GM23248 (cell line): ENCODE results near the gene HNRNPR. TPM values are rescaled to one million over a fixed set of nuclear protein-coding genes. Genes with fewer than 3 reads are reported as not detected.
A peak's percentile ranks its signal among the peaks of the same experiment; 100 is the strongest.
"Not testable (repeated sequence)": the region's sequence is repeated elsewhere in the genome, so short reads cannot be mapped to it uniquely, and the experiment has no call there.

Experiments
- DNase-seq: peaks from one replicate; pipeline ENCODE4 v3.0.0-alpha.2; 2015
- H2AFZ ChIP-seq: fragments of 200-600 bp; sonication (generic); 2 replicates; pipeline ENCODE4 v1.6.1; 2016; ENCODE audit warnings: antibody characterized with exemption
- H3F3A ChIP-seq: fragments of 200-600 bp; sonication (generic); 2 replicates; pipeline ENCODE4 v1.6.1; 2016; ENCODE audit warnings: mild to moderate bottlenecking, antibody characterized with exemption, mixed run types; ENCODE audit not compliant: insufficient read depth
- H3K27ac ChIP-seq: fragments of 200-600 bp; sonication (generic); 2 replicates; pipeline ENCODE4 v1.5.1; 2016; ENCODE audit warnings: mild to moderate bottlenecking
- H3K27me3 ChIP-seq: fragments of 200-600 bp; sonication (generic); replicated peaks from 2 replicates; pipeline ENCODE4 v1.6.1; 2016; ENCODE audit warnings: mild to moderate bottlenecking; ENCODE audit not compliant: insufficient read depth
- H3K36me3 ChIP-seq: fragments of 200-600 bp; sonication (generic); 2 replicates; pipeline ENCODE4 v1.6.1; 2016; ENCODE audit warnings: low read depth, mild to moderate bottlenecking
- H3K4me1 ChIP-seq: fragments of 200-600 bp; sonication (generic); 2 replicates; pipeline ENCODE4 v1.6.1; 2016; ENCODE audit warnings: mild to moderate bottlenecking; ENCODE audit not compliant: insufficient read depth
- H3K4me2 ChIP-seq: fragments of 200-600 bp; sonication (generic); one replicate; pipeline ENCODE4 v1.6.1; 2016; ENCODE audit warnings: mild to moderate bottlenecking; ENCODE audit not compliant: unreplicated experiment
- H3K4me3 ChIP-seq: fragments of 200-600 bp; sonication (generic); 2 replicates; pipeline ENCODE4 v1.5.1; 2016; ENCODE audit warnings: mild to moderate bottlenecking
- H3K79me2 ChIP-seq: fragments of 200-600 bp; sonication (generic); 2 replicates; pipeline ENCODE4 v1.6.1; 2016; ENCODE audit warnings: mild to moderate bottlenecking; ENCODE audit not compliant: insufficient read depth
- H3K9ac ChIP-seq: fragments of 200-600 bp; sonication (generic); 2 replicates; pipeline ENCODE4 v1.6.1; 2016; ENCODE audit warnings: mild to moderate bottlenecking
- H3K9me2 ChIP-seq: fragments of 200-600 bp; sonication (generic); 2 replicates; pipeline ENCODE4 v1.6.1; 2016; ENCODE audit warnings: mixed run types, mild to moderate bottlenecking, moderate library complexity; ENCODE audit not compliant: insufficient read depth
- H3K9me3 ChIP-seq: fragments of 200-600 bp; sonication (generic); one replicate; pipeline ENCODE4 v1.6.1; 2017; ENCODE audit warnings: low read depth
- H4K20me1 ChIP-seq: fragments of 200-600 bp; sonication (generic); 2 replicates; pipeline ENCODE4 v1.6.0; 2016; ENCODE audit not compliant: insufficient read depth
- EZH2 ChIP-seq: fragments of 200-600 bp; sonication (generic); IDR thresholded peaks from 2 replicates; pipeline ENCODE4 v1.6.1; 2018; ENCODE audit warnings: antibody characterized with exemption, mild to moderate bottlenecking; ENCODE audit not compliant: insufficient read depth, poor library complexity, severe bottlenecking
- EZH2phosphoT487 ChIP-seq: fragments of 200-600 bp; sonication (generic); IDR thresholded peaks from 2 replicates; pipeline ENCODE4 v1.6.1; 2018; ENCODE audit warnings: antibody characterized with exemption, moderate library complexity, mild to moderate bottlenecking, low read depth; ENCODE audit not compliant: insufficient read depth
- WGBS, 2 experiments: methylation state at CpG; one replicate each; pipeline ENCODE4 v1.1.6; 2015 to 2017; ENCODE audit warnings: low lambda C conversion rate in 2 of 2, low coverage in 1 of 2; ENCODE audit errors: missing lambda C conversion rate in 2 of 2; 5-methylcytosine and 5-hydroxymethylcytosine counted together
- in situ Hi-C: fragments of 300-500 bp; cut with MboI; formaldehyde crosslinking; loops from 2 replicates; pipeline ENCODE4 v1.15.0; 2020
- polyA plus RNA-seq: library from polyadenylated mRNA; unstranded; fragments of >200 nt; fragmentation: Nextera tagmentation; extraction: Ambion mirVana; gene quantifications from 2 replicates; pipeline ENCODE4 v1.2.1, GENCODE V29; 2016
- total RNA-seq: library from RNA; depleted of rRNA; stranded (reverse); fragments of >200 nt; shearing (Covaris generic); gene quantifications from 2 replicates; pipeline ENCODE4 v1.2.3, GENCODE V29; 2014

The HNRNPR gene
- total and polyA plus RNA-seq, 2 experiments from 2014 or later: 77.5 to 124 TPM

- H3K4me1 ChIP-seq: peaks cover 52% of the 10 kb centered on the region
- H3K27ac ChIP-seq: peak overlapping the region; percentile 32
- WGBS, 2 experiments: 35 to 41% methylated on average over 2 of the region's 2 CpGs
- TF ChIP-seq EZH2: no peak
- no peak for TF ChIP-seq EZH2phosphoT487
- H3K9ac ChIP-seq: no peak overlapping the region
- no peaks in the 10 kb centered on the region for H3K27me3 ChIP-seq
- no peak overlapping the region for H2AFZ ChIP-seq
- peaks cover 48% of the 10 kb centered on the region for H4K20me1 ChIP-seq
- H3K4me2 ChIP-seq: peak overlapping the region; percentile 97
- no peak overlapping the region for H3K4me3 ChIP-seq
- peaks cover 48% of the 10 kb centered on the region for H3F3A ChIP-seq
- H3K36me3 ChIP-seq: peaks cover 43% of the 10 kb centered on the region
- in situ Hi-C loops: no loop called here
- no peaks in the 10 kb centered on the region for H3K9me3 ChIP-seq
- H3K9me2 ChIP-seq: no peaks in the 10 kb centered on the region
- peak; percentile 37 for DNase-seq
- H3K79me2 ChIP-seq: peaks cover 100% of the 10 kb centered on the region
Measured at GRCh38 chr1:23337869-23338268, 6.2 kb downstream of the HNRNPR start.

- peaks cover 30% of the 10 kb centered on the region for H3F3A ChIP-seq
- TF ChIP-seq EZH2phosphoT487 (no peak), EZH2 (no peak)
- H3K4me2 ChIP-seq: no peak overlapping the region
- no peak overlapping the region for H2AFZ ChIP-seq
- H3K79me2 ChIP-seq: peaks cover 100% of the 10 kb centered on the region
- peaks cover 77% of the 10 kb centered on the region for H3K36me3 ChIP-seq
- H3K9me3 ChIP-seq: no peaks in the 10 kb centered on the region
- in situ Hi-C loops: no loop called here
- WGBS, 2 experiments: 96 to 98% methylated on average over 8 of the region's 8 CpGs
- DNase-seq: no peak
- no peak overlapping the region for H3K27ac ChIP-seq
- H3K9me2 ChIP-seq: no peaks in the 10 kb centered on the region
- H3K4me1 ChIP-seq: no peaks in the 10 kb centered on the region; the same call in 1 of the 2 replicates
- H3K4me3 ChIP-seq: no peak overlapping the region
- no peak overlapping the region for H3K9ac ChIP-seq
- no peaks in the 10 kb centered on the region for H3K27me3 ChIP-seq
- 0 out of 2 replicates have a peak, but pooled peaks cover 4% of the 10 kb centered on the region for H4K20me1 ChIP-seq
Measured at GRCh38 chr1:23331713-23332112, 12.4 kb downstream of the HNRNPR start.

- Histone ChIP-seq H3K4me3 (no peak overlapping the region), H4K20me1 (0 out of 2 replicates have a peak, but pooled peaks cover 4% of the 10 kb centered on the region), H3K9ac (no peak overlapping the region), H3K27ac (no peak overlapping the region), H3K27me3 (no peaks in the 10 kb centered on the region), H3K4me1 (no peaks in the 10 kb centered on the region; the same call in 1 of the 2 replicates), H3K4me2 (no peak overlapping the region), H3K79me2 (peaks cover 100% of the 10 kb centered on the region), H3K36me3 (peaks cover 85% of the 10 kb centered on the region), H3K9me2 (no peaks in the 10 kb centered on the region), H3F3A (peaks cover 28% of the 10 kb centered on the region), H2AFZ (no peak overlapping the region), H3K9me3 (no peaks in the 10 kb centered on the region)
- no peak for DNase-seq
- no peak for TF ChIP-seq EZH2phosphoT487
- no peak for TF ChIP-seq EZH2
- in situ Hi-C loops: no loop called here
- WGBS, 2 experiments: 96 to 100% methylated on average over 1 of the region's 1 CpG
Measured at GRCh38 chr1:23330846-23331245, 13.2 kb downstream of the HNRNPR start.

- H3K4me2 ChIP-seq: no peak overlapping the region
- TF ChIP-seq EZH2phosphoT487 (no peak), EZH2 (no peak)
- no peaks in the 10 kb centered on the region for H3K9me3 ChIP-seq
- no peak for DNase-seq
- no peak overlapping the region for H2AFZ ChIP-seq
- no peaks in the 10 kb centered on the region for H3K9me2 ChIP-seq
- H4K20me1 ChIP-seq: no peaks in the 10 kb centered on the region
- no peak overlapping the region for H3K4me3 ChIP-seq
- no peaks in the 10 kb centered on the region for H3K27me3 ChIP-seq
- H3F3A ChIP-seq: peaks cover 16% of the 10 kb centered on the region
- no peaks in the 10 kb centered on the region; the same call in 1 of the 2 replicates for H3K4me1 ChIP-seq
- peaks cover 100% of the 10 kb centered on the region for H3K79me2 ChIP-seq
- no peak overlapping the region for H3K27ac ChIP-seq
- WGBS, 2 experiments: 80% methylated on average over 2 of the region's 2 CpGs
- in situ Hi-C loops: no loop called here
- peaks cover 59% of the 10 kb centered on the region for H3K36me3 ChIP-seq
- no peak overlapping the region for H3K9ac ChIP-seq
Measured at GRCh38 chr1:23325393-23325792, 18.7 kb downstream of the HNRNPR start.

GRCh38 chr1:23322770-23323169 lies 21.3 kb downstream of the HNRNPR start:
- WGBS, 2 experiments: 39 to 57% methylated on average over 1 of the region's 1 CpG
- H3K27ac ChIP-seq: no peak overlapping the region
- H3K4me2 ChIP-seq: no peak overlapping the region
- no peak for TF ChIP-seq EZH2
- TF ChIP-seq EZH2phosphoT487: no peak
- no peaks in the 10 kb centered on the region for H3K9me2 ChIP-seq
- H3K9me3 ChIP-seq: no peaks in the 10 kb centered on the region
- DNase-seq: no peak
- peaks cover 100% of the 10 kb centered on the region for H3K79me2 ChIP-seq
- no peak overlapping the region for H3K9ac ChIP-seq
- H3K4me3 ChIP-seq: no peak overlapping the region
- no peaks in the 10 kb centered on the region for H4K20me1 ChIP-seq
- no peak overlapping the region for H2AFZ ChIP-seq
- H3K36me3 ChIP-seq: peaks cover 61% of the 10 kb centered on the region
- no peaks in the 10 kb centered on the region for H3K27me3 ChIP-seq
- in situ Hi-C loops: no loop called here
- H3F3A ChIP-seq: peaks cover 12% of the 10 kb centered on the region; the same call in 1 of the 2 replicates
- H3K4me1 ChIP-seq: no peaks in the 10 kb centered on the region

GRCh38 chr1:23310280-23310679 lies 33.8 kb downstream of the HNRNPR start:
- H3K79me2 ChIP-seq: peaks cover 98% of the 10 kb centered on the region
- H3K27ac ChIP-seq, H3K4me2 ChIP-seq, H3K9ac ChIP-seq, H4K20me1 ChIP-seq, H3K9me3 ChIP-seq, H3K27me3 ChIP-seq, H3K4me1 ChIP-seq, in situ Hi-C loops, DNase-seq, H2AFZ ChIP-seq, H3K9me2 ChIP-seq, H3K4me3 ChIP-seq: not testable (repeated sequence)
- H3F3A ChIP-seq: peaks cover 33% of the 10 kb centered on the region; the same call in 1 of the 2 replicates
- 100% methylated on average over 7 of the region's 7 CpGs for WGBS, 2 experiments
- peaks cover 75% of the 10 kb centered on the region for H3K36me3 ChIP-seq
